H9 (cell line): Measurements from ENCODE around the gene UBAC1. TPM values are rescaled to one million over a fixed set of nuclear protein-coding genes. Genes with fewer than 3 reads are reported as not detected.

ENCODE experiments used
- DNase-seq: peaks from one replicate; pipeline ENCODE4 v3.0.0-alpha.2; 2017
- H2AFZ ChIP-seq: one replicate; pipeline ENCODE4 v1.6.1; 2013; ENCODE audit warnings: mild to moderate bottlenecking, low read length, control low read depth, moderate library complexity
- H2AK5ac ChIP-seq: 2 replicates; pipeline ENCODE4 v1.6.1; 2013; ENCODE audit warnings: low read length, control low read depth, mixed read lengths; ENCODE audit not compliant: insufficient read length
- H2BK120ac ChIP-seq: one replicate; pipeline ENCODE4 v1.6.1; 2013; ENCODE audit warnings: low read depth, mild to moderate bottlenecking, low read length, control low read depth, inconsistent platforms; ENCODE audit not compliant: poor library complexity, severe bottlenecking
- H2BK12ac ChIP-seq: 2 replicates; pipeline ENCODE4 v1.6.1; 2013; ENCODE audit warnings: low read length, control low read depth, mixed read lengths, low read depth; ENCODE audit not compliant: insufficient read length
- H2BK15ac ChIP-seq: 2 replicates; pipeline ENCODE4 v1.6.1; 2013; ENCODE audit warnings: low read depth, low read length, control low read depth
- H2BK20ac ChIP-seq: one replicate; pipeline ENCODE4 v1.6.1; 2013; ENCODE audit warnings: low read depth, mild to moderate bottlenecking, low read length, control low read depth, inconsistent platforms; ENCODE audit not compliant: poor library complexity, severe bottlenecking
- H2BK5ac ChIP-seq: 2 replicates; pipeline ENCODE4 v1.6.1; 2013; ENCODE audit warnings: low read length, control low read depth, mixed read lengths; ENCODE audit not compliant: insufficient read length
- H3K14ac ChIP-seq: 2 replicates; pipeline ENCODE4 v1.6.1; 2013; ENCODE audit warnings: low read length, control low read depth; ENCODE audit not compliant: insufficient read depth
- H3K18ac ChIP-seq: 2 replicates; pipeline ENCODE4 v1.6.1; 2013; ENCODE audit warnings: low read depth, mild to moderate bottlenecking, mixed read lengths, low read length, control low read depth; ENCODE audit not compliant: insufficient read length
- H3K23ac ChIP-seq: 2 replicates; pipeline ENCODE4 v1.6.1; 2013; ENCODE audit warnings: low read length, control low read depth, mixed read lengths, low read depth; ENCODE audit not compliant: insufficient read length
- H3K23me2 ChIP-seq: 2 replicates; pipeline ENCODE4 v1.6.1; 2013; ENCODE audit warnings: low read depth, mild to moderate bottlenecking, mixed read lengths, low read length, control low read depth; ENCODE audit not compliant: insufficient read length, poor library complexity, severe bottlenecking
- H3K27ac ChIP-seq: 2 replicates; pipeline ENCODE4 v1.5.1; 2013; ENCODE audit warnings: low read length, control low read depth, mixed read lengths, low read depth; ENCODE audit not compliant: insufficient read length
- H3K27me3 ChIP-seq: 2 replicates; pipeline ENCODE4 v1.6.1; 2013; ENCODE audit warnings: low read length, control low read depth, inconsistent platforms; ENCODE audit not compliant: insufficient read depth
- H3K4ac ChIP-seq: 2 replicates; pipeline ENCODE4 v1.6.1; 2013; ENCODE audit warnings: low read depth, mild to moderate bottlenecking, control low read depth, inconsistent platforms, low read length, moderate library complexity
- H3K4me1 ChIP-seq: 2 replicates; pipeline ENCODE4 v1.6.1; 2013; ENCODE audit warnings: low read length, control low read depth, inconsistent platforms; ENCODE audit not compliant: insufficient read depth
- H3K4me2 ChIP-seq: 2 replicates; pipeline ENCODE4 v1.6.1; 2013; ENCODE audit warnings: low read length, control low read depth, mixed read lengths; ENCODE audit not compliant: insufficient read length, insufficient read depth
- H3K56ac ChIP-seq: 2 replicates; pipeline ENCODE4 v1.6.1; 2013; ENCODE audit warnings: low read depth, mild to moderate bottlenecking, mixed read lengths, low read length, control low read depth; ENCODE audit not compliant: insufficient read length
- H3K79me1 ChIP-seq: 2 replicates; pipeline ENCODE4 v1.6.1; 2013; ENCODE audit warnings: low read depth, mild to moderate bottlenecking, moderate library complexity, low read length, control low read depth, inconsistent platforms; ENCODE audit not compliant: insufficient read depth, poor library complexity, severe bottlenecking
- H3K79me2 ChIP-seq: 2 replicates; pipeline ENCODE4 v1.6.1; 2013; ENCODE audit warnings: low read length, control low read depth, inconsistent platforms; ENCODE audit not compliant: insufficient read depth
- H3K9ac ChIP-seq: 2 replicates; pipeline ENCODE4 v1.6.1; 2013; ENCODE audit warnings: low read length, control low read depth, mixed read lengths; ENCODE audit not compliant: insufficient read length; ENCODE audit errors: extremely low read depth
- H3K9me3 ChIP-seq: one replicate; pipeline ENCODE4 v1.6.1; 2013; ENCODE audit warnings: low read depth, low read length, inconsistent platforms; ENCODE audit not compliant: control insufficient read depth
- H3T11ph ChIP-seq: one replicate; pipeline ENCODE4 v1.6.1; 2013; ENCODE audit warnings: mild to moderate bottlenecking, low read length, control low read depth, inconsistent platforms
- H4K20me1 ChIP-seq: one replicate; pipeline ENCODE4 v1.6.1; 2013; ENCODE audit not compliant: control insufficient read depth, insufficient read length, insufficient read depth
- H4K5ac ChIP-seq: 2 replicates; pipeline ENCODE4 v1.6.1; 2013; ENCODE audit warnings: low read depth, mild to moderate bottlenecking, mixed read lengths, low read length, control low read depth; ENCODE audit not compliant: insufficient read length
- H4K8ac ChIP-seq: replicated peaks from 2 replicates; pipeline ENCODE4 v1.6.1; 2013; ENCODE audit warnings: low read length, control low read depth, mixed read lengths, low read depth; ENCODE audit not compliant: insufficient read length
- H4K91ac ChIP-seq: 2 replicates; pipeline ENCODE4 v1.6.1; 2013; ENCODE audit warnings: low read depth, mild to moderate bottlenecking, moderate library complexity, mixed read lengths, low read length, control low read depth; ENCODE audit not compliant: insufficient read length
- H3K27ac Mint-ChIP-seq, 3 experiments: 2 replicates in 2 of 3; 3 replicates in 1 of 3; pipeline ENCODE4 v1.8.0; 2020 to 2021; ENCODE audit warnings: mixed read lengths in 3 of 3, mild to moderate bottlenecking in 1 of 3, moderate library complexity in 1 of 3
- H3K27me3 Mint-ChIP-seq: 2 replicates; pipeline ENCODE4 v1.8.0; 2021; ENCODE audit warnings: low read depth, mild to moderate bottlenecking, moderate library complexity, mixed read lengths
- H3K36me3 Mint-ChIP-seq, 3 experiments: 2 replicates in 2 of 3; 3 replicates in 1 of 3; pipeline ENCODE4 v1.8.0; 2020 to 2021; ENCODE audit warnings: low read depth in 3 of 3, mixed read lengths in 3 of 3; ENCODE audit not compliant: insufficient read depth in 1 of 3
- H3K4me1 Mint-ChIP-seq, 2 experiments: 2 replicates each; pipeline ENCODE4 v1.8.0; 2020; ENCODE audit warnings: mixed read lengths in 2 of 2
- H3K4me3 Mint-ChIP-seq, 2 experiments: 2 replicates in 1 of 2; 3 replicates in 1 of 2; pipeline ENCODE4 v1.8.0; 2020 to 2021; ENCODE audit warnings: mild to moderate bottlenecking in 2 of 2, mixed read lengths in 2 of 2, moderate library complexity in 1 of 2
- H3K9me3 Mint-ChIP-seq, 2 experiments: 2 replicates in 1 of 2; 3 replicates in 1 of 2; pipeline ENCODE4 v1.8.0; 2020; ENCODE audit warnings: mild to moderate bottlenecking in 2 of 2, mixed read lengths in 2 of 2, moderate library complexity in 1 of 2
- WGBS: extraction: QIAGEN DNeasy Blood & Tissue Kit; methylation state at CpG from one replicate; pipeline ENCODE4 v1.1.7; 2013; ENCODE audit warnings: missing lambda C conversion rate, low lambda C conversion rate, mixed read lengths; ENCODE audit not compliant: insufficient read length; ENCODE audit errors: extremely low coverage; 5-methylcytosine and 5-hydroxymethylcytosine counted together
- total RNA-seq: library from RNA; stranded (reverse); gene quantifications from 2 replicates; pipeline ENCODE4 v1.2.1, GENCODE V29; 2021
- TF ChIP-seq, protein P1 (sequence below): fragments of 200-600 bp; sonication (generic); conservative IDR thresholded peaks from 3 replicates; pipeline ENCODE4 v1.8.0; 2021; ENCODE audit warnings: antibody characterized with exemption, mild to moderate bottlenecking

The UBAC1 gene
- total RNA-seq, 1 experiment from 2014 or later = 47.5 TPM

DNA sequence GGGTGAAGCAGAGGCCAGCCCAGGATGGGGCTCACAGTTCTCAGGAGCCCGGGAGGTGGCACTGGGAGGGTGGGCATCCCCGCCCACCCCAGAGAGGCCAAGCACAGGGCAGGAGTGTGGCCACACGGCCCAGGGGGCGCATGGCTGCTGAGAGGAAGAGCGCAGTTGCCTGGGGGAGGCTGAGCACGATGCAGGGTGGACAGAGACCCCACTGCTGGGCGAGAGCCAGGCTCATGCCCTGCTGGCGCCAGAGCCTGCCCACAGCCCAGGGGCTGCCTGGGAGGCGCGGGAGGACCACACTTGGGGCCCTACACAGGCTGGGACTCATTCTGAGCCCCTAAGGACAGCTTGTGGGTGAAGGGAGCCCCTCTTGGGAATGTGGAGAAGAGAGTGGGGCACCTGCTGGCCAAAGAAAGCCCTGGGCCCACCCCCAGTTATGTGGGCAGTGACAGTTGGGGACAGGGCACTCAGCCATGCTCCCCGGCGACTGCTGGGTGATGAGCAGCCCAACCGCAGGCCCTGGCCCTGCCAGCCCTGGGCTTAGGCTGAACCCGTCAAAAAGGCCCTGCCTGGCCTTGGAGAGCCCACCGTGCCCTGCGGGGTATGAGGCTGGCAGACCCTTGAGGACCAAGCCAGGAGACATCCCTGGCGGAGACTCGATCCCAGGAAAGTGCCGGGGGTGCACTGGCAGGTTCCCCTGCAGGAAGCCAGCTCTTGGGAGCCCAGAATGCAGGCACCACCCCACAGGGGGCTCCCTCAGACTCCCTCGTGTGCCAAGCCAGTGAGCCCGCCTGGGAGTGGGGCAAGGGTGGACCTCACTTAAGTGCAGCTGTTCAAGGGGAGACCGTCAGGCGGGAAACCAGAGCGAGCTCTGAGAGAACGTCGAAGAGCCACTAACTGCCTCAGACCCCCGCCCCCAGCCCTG, 32.2 kb downstream of the UBAC1 start:
- no peak overlapping the region for H2BK20ac ChIP-seq
- no peak overlapping the region for H3K9ac ChIP-seq
- no peak overlapping the region for H2BK120ac ChIP-seq
- H3T11ph ChIP-seq = no peak overlapping the region
- Mint-ChIP-seq H3K4me3 (no peak overlapping the region), H3K27ac (no peak overlapping the region), H3K9me3 (no peaks in the 10 kb centered on the region), H3K36me3 (peaks cover 16 to 48% (median 41%) of the 10 kb centered on the region in 3 experiments; a peak in 6 of 7 replicates), H3K27me3 (no peaks in the 10 kb centered on the region), H3K4me1 (peaks cover 0 to 10% of the 10 kb centered on the region in 2 experiments; a peak in 3 of 4 replicates)
- no peaks in the 10 kb centered on the region for H3K23me2 ChIP-seq
- H4K8ac ChIP-seq = no peak overlapping the region
- no peak overlapping the region for H2BK5ac ChIP-seq
- no peaks in the 10 kb centered on the region for H4K20me1 ChIP-seq
- H2AK5ac ChIP-seq = no peak overlapping the region
- no peak for DNase-seq
- no peaks in the 10 kb centered on the region for H3K79me1 ChIP-seq
- no peak overlapping the region for H3K27ac ChIP-seq
- no peak overlapping the region for H3K23ac ChIP-seq
- no peak overlapping the region for H3K18ac ChIP-seq
- WGBS = no CpG with 5 or more reads among the region's 27 CpGs
- TF ChIP-seq, protein P1, sequence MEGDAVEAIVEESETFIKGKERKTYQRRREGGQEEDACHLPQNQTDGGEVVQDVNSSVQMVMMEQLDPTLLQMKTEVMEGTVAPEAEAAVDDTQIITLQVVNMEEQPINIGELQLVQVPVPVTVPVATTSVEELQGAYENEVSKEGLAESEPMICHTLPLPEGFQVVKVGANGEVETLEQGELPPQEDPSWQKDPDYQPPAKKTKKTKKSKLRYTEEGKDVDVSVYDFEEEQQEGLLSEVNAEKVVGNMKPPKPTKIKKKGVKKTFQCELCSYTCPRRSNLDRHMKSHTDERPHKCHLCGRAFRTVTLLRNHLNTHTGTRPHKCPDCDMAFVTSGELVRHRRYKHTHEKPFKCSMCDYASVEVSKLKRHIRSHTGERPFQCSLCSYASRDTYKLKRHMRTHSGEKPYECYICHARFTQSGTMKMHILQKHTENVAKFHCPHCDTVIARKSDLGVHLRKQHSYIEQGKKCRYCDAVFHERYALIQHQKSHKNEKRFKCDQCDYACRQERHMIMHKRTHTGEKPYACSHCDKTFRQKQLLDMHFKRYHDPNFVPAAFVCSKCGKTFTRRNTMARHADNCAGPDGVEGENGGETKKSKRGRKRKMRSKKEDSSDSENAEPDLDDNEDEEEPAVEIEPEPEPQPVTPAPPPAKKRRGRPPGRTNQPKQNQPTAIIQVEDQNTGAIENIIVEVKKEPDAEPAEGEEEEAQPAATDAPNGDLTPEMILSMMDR = no peak
- no peaks in the 10 kb centered on the region for H3K4me1 ChIP-seq
- H4K91ac ChIP-seq = no peak overlapping the region
- H4K5ac ChIP-seq = no peak overlapping the region
- no peak overlapping the region for H3K56ac ChIP-seq
- H2BK15ac ChIP-seq = no peak overlapping the region
- no peak overlapping the region for H3K14ac ChIP-seq
- H2AFZ ChIP-seq = no peak overlapping the region
- no peaks in the 10 kb centered on the region for H3K79me2 ChIP-seq
- no peak overlapping the region for H3K4me2 ChIP-seq
- H2BK12ac ChIP-seq = no peak overlapping the region
- no peak overlapping the region for H3K4ac ChIP-seq
- H3K27me3 ChIP-seq = no peaks in the 10 kb centered on the region
- H3K9me3 ChIP-seq = no peaks in the 10 kb centered on the region
